Neutrophil (primary cell): ENCODE data around the gene HHAT.

ENCODE experiments used
- H3K27ac ChIP-seq: fragments of 200-600 bp; sonication (generic); 2 replicates; pipeline ENCODE4 v1.5.1; 2016; ENCODE audit warnings: mild to moderate bottlenecking, moderate library complexity
- H3K27me3 ChIP-seq: fragments of 200-600 bp; sonication (generic); 2 replicates; pipeline ENCODE4 v1.6.0; 2016; ENCODE audit warnings: mild to moderate bottlenecking
- H3K36me3 ChIP-seq: fragments of 200-600 bp; sonication (generic); 2 replicates; pipeline ENCODE4 v1.5.1; 2017
- H3K4me1 ChIP-seq, 2 experiments: fragments of 200-600 bp in 1 of 2; sonication (generic) in 1 of 2; 1 replicate in 1 of 2; 2 replicates in 1 of 2; pipeline versions ENCODE4 v1.5.1 to v1.6.1; 2013 to 2016; ENCODE audit warnings: low read depth in 1 of 2, low read length in 1 of 2, mild to moderate bottlenecking in 1 of 2, moderate library complexity in 1 of 2; ENCODE audit not compliant: control insufficient read depth in 1 of 2, insufficient read depth in 1 of 2
- H3K4me3 ChIP-seq, 2 experiments: fragments of 200-600 bp in 1 of 2; sonication (generic) in 1 of 2; 1 replicate in 1 of 2; 2 replicates in 1 of 2; pipeline ENCODE4 v1.5.1; 2013 to 2016; ENCODE audit warnings: low read depth in 1 of 2, low read length in 1 of 2, mild to moderate bottlenecking in 1 of 2, moderate library complexity in 1 of 2
- H3K9me3 ChIP-seq: fragments of 200-600 bp; sonication (generic); 2 replicates; pipeline ENCODE4 v1.5.1; 2016
- TF ChIP-seq, protein P1 (sequence below): fragments of 200-600 bp; sonication (generic); IDR thresholded peaks from 2 replicates; pipeline ENCODE4 v1.5.1; 2016; ENCODE audit warnings: antibody characterized with exemption

Gene HHAT

GRCh38 chr1:210328746-210329503, at the start of gene HHAT:
TSS of gene HHAT (plus strand) at chr1:210328902. CDS start at chr1:210348976, 20,074 bp downstream.
- peaks cover 29% of the 10 kb centered on the region for H3K27me3 ChIP-seq
- H3K4me3 ChIP-seq = peak within 1 kb of the TSS; percentile 64 to 71
- H3K27ac ChIP-seq = no peak within 1 kb of the TSS
- no peaks in the 10 kb centered on the region for H3K9me3 ChIP-seq
- H3K4me1 ChIP-seq = peaks cover 8 to 9% of the 10 kb centered on the region in 2 experiments
- no peaks in the 10 kb centered on the region for H3K36me3 ChIP-seq
- TF ChIP-seq, protein P1, sequence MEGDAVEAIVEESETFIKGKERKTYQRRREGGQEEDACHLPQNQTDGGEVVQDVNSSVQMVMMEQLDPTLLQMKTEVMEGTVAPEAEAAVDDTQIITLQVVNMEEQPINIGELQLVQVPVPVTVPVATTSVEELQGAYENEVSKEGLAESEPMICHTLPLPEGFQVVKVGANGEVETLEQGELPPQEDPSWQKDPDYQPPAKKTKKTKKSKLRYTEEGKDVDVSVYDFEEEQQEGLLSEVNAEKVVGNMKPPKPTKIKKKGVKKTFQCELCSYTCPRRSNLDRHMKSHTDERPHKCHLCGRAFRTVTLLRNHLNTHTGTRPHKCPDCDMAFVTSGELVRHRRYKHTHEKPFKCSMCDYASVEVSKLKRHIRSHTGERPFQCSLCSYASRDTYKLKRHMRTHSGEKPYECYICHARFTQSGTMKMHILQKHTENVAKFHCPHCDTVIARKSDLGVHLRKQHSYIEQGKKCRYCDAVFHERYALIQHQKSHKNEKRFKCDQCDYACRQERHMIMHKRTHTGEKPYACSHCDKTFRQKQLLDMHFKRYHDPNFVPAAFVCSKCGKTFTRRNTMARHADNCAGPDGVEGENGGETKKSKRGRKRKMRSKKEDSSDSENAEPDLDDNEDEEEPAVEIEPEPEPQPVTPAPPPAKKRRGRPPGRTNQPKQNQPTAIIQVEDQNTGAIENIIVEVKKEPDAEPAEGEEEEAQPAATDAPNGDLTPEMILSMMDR = no peak

- Histone ChIP-seq H3K4me3 (no peak overlapping the region), H3K4me1 (no peaks in the 10 kb centered on the region), H3K9me3 (peaks cover 14% of the 10 kb centered on the region), H3K36me3 (no peaks in the 10 kb centered on the region), H3K27me3 (peaks cover 5% of the 10 kb centered on the region), H3K27ac (no peak overlapping the region)
- TF ChIP-seq, protein P1 = no peak
Measured at GRCh38 chr1:210280221-210280620, 48.5 kb upstream of the HHAT start.

GRCh38 chr1:210288116-210288515, 40.6 kb upstream of the HHAT start:
- Histone ChIP-seq H3K9me3 (no peaks in the 10 kb centered on the region), H3K27me3 (peaks cover 63% of the 10 kb centered on the region), H3K4me3 (no peak overlapping the region), H3K27ac (no peak overlapping the region), H3K36me3 (no peaks in the 10 kb centered on the region), H3K4me1 (no peaks in the 10 kb centered on the region)
- TF ChIP-seq, protein P1 = no peak

DNA sequence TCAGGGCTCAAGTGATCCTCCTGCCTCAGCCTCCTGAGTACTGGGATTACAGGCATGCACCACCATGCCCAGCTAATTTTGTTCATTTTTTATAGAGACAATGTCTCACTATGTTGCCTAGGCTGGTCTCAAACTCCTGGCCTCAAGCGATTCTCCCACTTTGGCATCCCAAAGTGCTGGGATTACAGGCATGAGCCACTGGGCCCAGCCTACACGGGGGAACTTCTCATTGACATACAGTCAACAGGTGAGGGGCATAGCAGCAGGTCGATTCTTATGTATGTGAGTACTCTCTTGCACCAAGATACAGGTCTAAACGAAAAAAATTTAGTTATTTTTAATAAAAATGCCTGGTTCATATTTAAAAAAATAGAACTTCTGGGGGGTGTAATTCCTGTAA, 39.5 kb upstream of the HHAT start:
- Histone ChIP-seq H3K27me3 (peaks cover 74% of the 10 kb centered on the region), H3K9me3 (no peaks in the 10 kb centered on the region), H3K36me3 (no peaks in the 10 kb centered on the region), H3K27ac (no peak overlapping the region), H3K4me3 (no peak overlapping the region), H3K4me1 (no peaks in the 10 kb centered on the region)
- TF ChIP-seq, protein P1 = no peak

GRCh38 chr1:210291081-210291764, 37.5 kb upstream of the HHAT start:
- no peaks in the 10 kb centered on the region for H3K36me3 ChIP-seq
- H3K27ac ChIP-seq = no peak overlapping the region
- H3K9me3 ChIP-seq = no peaks in the 10 kb centered on the region
- no peaks in the 10 kb centered on the region for H3K4me1 ChIP-seq
- H3K27me3 ChIP-seq = peaks cover 87% of the 10 kb centered on the region
- no peak overlapping the region for H3K4me3 ChIP-seq
- TF ChIP-seq, protein P1 = no peak
